ENCODE results near the gene MAGI2. TPM values are rescaled to one million over a fixed set of nuclear protein-coding genes. Genes with fewer than 3 reads are reported as not detected.

The MAGI2 gene
- total and polyA plus RNA-seq, 4 donors = 0.37 to 4.1 (median 1.4) TPM

DNA sequence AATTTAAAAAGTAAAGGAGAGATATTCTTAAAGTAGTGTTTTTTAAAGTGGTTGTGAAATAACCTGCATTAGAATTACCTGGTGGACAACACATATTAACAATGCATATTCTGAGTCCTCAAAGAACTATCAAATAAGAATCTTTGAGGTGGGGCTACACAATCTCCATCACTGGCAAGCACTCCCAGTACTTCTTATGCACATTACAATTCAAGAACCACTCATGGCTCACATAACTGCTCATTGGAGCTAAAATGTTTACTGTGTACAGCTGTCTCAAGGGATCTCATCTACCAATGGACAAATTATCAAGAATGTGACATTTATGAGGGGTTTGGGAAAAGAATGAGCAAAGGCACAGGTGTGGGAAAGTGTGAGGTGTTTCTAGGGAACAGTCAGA, 962.9 kb downstream of the MAGI2 start:
- no peak for DNase-seq (ENCODE audit: low spot score)
- no peak overlapping the region for H3K9ac ChIP-seq (ENCODE audit: low read depth in 1 of 2, low read length in 2 of 2)
- H3K36me3 ChIP-seq (ENCODE audit: control insufficient read depth in 4 of 4, insufficient read depth in 3 of 4, low read depth in 1 of 4, low read length in 3 of 4) = no peaks in the 10 kb centered on the region
- H3K4me3 ChIP-seq (ENCODE audit: low read depth in 1 of 3, low read length in 3 of 3) = no peak overlapping the region
- H3K27ac ChIP-seq (ENCODE audit: low read depth in 1 of 2, low read length in 2 of 2) = no peak overlapping the region
- no peaks in the 10 kb centered on the region for H3K9me3 ChIP-seq (ENCODE audit: control insufficient read depth in 4 of 4, low read length in 3 of 4)
- TF ChIP-seq, protein P1, sequence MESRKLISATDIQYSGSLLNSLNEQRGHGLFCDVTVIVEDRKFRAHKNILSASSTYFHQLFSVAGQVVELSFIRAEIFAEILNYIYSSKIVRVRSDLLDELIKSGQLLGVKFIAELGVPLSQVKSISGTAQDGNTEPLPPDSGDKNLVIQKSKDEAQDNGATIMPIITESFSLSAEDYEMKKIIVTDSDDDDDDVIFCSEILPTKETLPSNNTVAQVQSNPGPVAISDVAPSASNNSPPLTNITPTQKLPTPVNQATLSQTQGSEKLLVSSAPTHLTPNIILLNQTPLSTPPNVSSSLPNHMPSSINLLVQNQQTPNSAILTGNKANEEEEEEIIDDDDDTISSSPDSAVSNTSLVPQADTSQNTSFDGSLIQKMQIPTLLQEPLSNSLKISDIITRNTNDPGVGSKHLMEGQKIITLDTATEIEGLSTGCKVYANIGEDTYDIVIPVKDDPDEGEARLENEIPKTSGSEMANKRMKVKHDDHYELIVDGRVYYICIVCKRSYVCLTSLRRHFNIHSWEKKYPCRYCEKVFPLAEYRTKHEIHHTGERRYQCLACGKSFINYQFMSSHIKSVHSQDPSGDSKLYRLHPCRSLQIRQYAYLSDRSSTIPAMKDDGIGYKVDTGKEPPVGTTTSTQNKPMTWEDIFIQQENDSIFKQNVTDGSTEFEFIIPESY (IDR thresholded peaks at IDR 0.05) = no peak
- TF ChIP-seq NR2F2 (IDR thresholded peaks at IDR 0.05) (no peak), SP1 (IDR thresholded peaks at IDR 0.05) (no peak), GABPA (IDR thresholded peaks at IDR 0.05 in 1 of 2, conservative IDR thresholded peaks at IDR 0.05 in 1 of 2) (no peak), HNF4A (conservative IDR thresholded peaks at IDR 0.05) (no peak), YY1 (IDR thresholded peaks at IDR 0.05) (no peak), FOXA1 (IDR thresholded peaks at IDR 0.05) (no peak), RAD21 (IDR thresholded peaks at IDR 0.05) (no peak), HNF4G (IDR thresholded peaks at IDR 0.05) (no peak), RXRA (IDR thresholded peaks at IDR 0.05) (no peak)
- TF ChIP-seq, protein P2, sequence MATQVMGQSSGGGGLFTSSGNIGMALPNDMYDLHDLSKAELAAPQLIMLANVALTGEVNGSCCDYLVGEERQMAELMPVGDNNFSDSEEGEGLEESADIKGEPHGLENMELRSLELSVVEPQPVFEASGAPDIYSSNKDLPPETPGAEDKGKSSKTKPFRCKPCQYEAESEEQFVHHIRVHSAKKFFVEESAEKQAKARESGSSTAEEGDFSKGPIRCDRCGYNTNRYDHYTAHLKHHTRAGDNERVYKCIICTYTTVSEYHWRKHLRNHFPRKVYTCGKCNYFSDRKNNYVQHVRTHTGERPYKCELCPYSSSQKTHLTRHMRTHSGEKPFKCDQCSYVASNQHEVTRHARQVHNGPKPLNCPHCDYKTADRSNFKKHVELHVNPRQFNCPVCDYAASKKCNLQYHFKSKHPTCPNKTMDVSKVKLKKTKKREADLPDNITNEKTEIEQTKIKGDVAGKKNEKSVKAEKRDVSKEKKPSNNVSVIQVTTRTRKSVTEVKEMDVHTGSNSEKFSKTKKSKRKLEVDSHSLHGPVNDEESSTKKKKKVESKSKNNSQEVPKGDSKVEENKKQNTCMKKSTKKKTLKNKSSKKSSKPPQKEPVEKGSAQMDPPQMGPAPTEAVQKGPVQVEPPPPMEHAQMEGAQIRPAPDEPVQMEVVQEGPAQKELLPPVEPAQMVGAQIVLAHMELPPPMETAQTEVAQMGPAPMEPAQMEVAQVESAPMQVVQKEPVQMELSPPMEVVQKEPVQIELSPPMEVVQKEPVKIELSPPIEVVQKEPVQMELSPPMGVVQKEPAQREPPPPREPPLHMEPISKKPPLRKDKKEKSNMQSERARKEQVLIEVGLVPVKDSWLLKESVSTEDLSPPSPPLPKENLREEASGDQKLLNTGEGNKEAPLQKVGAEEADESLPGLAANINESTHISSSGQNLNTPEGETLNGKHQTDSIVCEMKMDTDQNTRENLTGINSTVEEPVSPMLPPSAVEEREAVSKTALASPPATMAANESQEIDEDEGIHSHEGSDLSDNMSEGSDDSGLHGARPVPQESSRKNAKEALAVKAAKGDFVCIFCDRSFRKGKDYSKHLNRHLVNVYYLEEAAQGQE (IDR thresholded peaks at IDR 0.05) = no peak
- TF ChIP-seq, protein P3, sequence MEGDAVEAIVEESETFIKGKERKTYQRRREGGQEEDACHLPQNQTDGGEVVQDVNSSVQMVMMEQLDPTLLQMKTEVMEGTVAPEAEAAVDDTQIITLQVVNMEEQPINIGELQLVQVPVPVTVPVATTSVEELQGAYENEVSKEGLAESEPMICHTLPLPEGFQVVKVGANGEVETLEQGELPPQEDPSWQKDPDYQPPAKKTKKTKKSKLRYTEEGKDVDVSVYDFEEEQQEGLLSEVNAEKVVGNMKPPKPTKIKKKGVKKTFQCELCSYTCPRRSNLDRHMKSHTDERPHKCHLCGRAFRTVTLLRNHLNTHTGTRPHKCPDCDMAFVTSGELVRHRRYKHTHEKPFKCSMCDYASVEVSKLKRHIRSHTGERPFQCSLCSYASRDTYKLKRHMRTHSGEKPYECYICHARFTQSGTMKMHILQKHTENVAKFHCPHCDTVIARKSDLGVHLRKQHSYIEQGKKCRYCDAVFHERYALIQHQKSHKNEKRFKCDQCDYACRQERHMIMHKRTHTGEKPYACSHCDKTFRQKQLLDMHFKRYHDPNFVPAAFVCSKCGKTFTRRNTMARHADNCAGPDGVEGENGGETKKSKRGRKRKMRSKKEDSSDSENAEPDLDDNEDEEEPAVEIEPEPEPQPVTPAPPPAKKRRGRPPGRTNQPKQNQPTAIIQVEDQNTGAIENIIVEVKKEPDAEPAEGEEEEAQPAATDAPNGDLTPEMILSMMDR (IDR thresholded peaks at IDR 0.05; ENCODE audit: low read depth, low read length, missing input control) = no peak
- TF ChIP-seq, protein P4, sequence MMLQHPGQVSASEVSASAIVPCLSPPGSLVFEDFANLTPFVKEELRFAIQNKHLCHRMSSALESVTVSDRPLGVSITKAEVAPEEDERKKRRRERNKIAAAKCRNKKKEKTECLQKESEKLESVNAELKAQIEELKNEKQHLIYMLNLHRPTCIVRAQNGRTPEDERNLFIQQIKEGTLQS (IDR thresholded peaks at IDR 0.05) = no peak
- H3K4me1 ChIP-seq (ENCODE audit: control insufficient read depth in 4 of 4, insufficient read depth in 4 of 4, low read length in 3 of 4) = no peaks in the 10 kb centered on the region
- no peaks in the 10 kb centered on the region for H3K27me3 ChIP-seq (ENCODE audit: control insufficient read depth in 4 of 4, insufficient read depth in 4 of 4, low read length in 3 of 4)

DNA sequence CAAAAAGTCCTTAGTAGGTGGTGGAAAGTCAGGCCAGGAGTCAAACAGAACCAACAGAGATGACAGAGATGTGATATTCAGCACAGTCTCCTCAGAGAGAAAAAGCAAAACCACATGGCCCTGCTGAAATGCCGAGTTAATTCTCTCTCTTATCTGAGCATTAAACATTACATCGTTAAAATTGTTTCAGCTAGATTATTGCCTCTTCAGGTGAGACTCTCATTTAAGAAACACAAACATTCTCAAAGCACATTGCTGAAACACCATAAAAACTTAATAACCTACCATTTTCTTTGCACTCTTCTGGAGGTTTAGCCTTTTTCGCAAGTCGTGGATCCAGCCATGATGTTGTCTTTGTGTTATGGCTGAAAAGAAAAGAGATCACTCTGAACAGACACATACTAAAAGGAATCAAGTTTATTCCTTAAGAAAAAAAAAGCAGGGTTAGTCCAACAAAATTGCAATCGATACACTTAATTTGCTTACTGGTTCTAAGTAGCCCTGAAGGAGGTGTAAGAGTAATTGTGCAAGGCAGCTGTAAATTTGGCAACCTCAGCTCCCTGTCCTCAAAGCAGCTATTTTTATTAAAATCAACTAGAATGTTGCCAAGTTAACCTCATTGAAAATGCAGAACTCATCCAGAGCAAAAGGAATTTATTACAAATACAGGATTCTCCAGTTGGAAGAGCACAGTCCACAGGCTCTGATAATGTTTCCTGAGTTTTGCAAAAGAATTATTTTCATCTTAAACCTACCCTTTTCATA, 963.8 kb downstream of the MAGI2 start:
- Histone ChIP-seq H3K27me3 (ENCODE audit: control insufficient read depth in 4 of 4, insufficient read depth in 4 of 4, low read length in 3 of 4) (no peaks in the 10 kb centered on the region), H3K36me3 (ENCODE audit: control insufficient read depth in 4 of 4, insufficient read depth in 3 of 4, low read depth in 1 of 4, low read length in 3 of 4) (no peaks in the 10 kb centered on the region), H3K27ac (ENCODE audit: low read depth in 1 of 2, low read length in 2 of 2) (no peak overlapping the region), H3K4me3 (ENCODE audit: low read depth in 1 of 3, low read length in 3 of 3) (no peak overlapping the region), H3K4me1 (ENCODE audit: control insufficient read depth in 4 of 4, insufficient read depth in 4 of 4, low read length in 3 of 4) (no peaks in the 10 kb centered on the region), H3K9me3 (ENCODE audit: control insufficient read depth in 4 of 4, low read length in 3 of 4) (no peaks in the 10 kb centered on the region), H3K9ac (ENCODE audit: low read depth in 1 of 2, low read length in 2 of 2) (no peak overlapping the region)
- TF ChIP-seq JUND (IDR thresholded peaks at IDR 0.05) = no peak
- no peak for TF ChIP-seq FOXA1 (IDR thresholded peaks at IDR 0.05)
- WGBS = 72% methylated on average over 5 of the region's 5 CpGs
- DNase-seq (ENCODE audit: low spot score) = no peak

Measured in liver (tissue), 9 donors.